Superior temporal gyrus (tissue), 1 donor: ENCODE data around the gene FRMPD2.
"Not testable (repeated sequence)": the region's sequence is repeated elsewhere in the genome, so short reads cannot be mapped to it uniquely, and the experiment has no call there.

Source experiments
- DNase-seq: peaks from one replicate; pipeline ENCODE4 v3.0.0-alpha.2; 2016; ENCODE audit errors: extremely low spot score

The FRMPD2 gene

DNA sequence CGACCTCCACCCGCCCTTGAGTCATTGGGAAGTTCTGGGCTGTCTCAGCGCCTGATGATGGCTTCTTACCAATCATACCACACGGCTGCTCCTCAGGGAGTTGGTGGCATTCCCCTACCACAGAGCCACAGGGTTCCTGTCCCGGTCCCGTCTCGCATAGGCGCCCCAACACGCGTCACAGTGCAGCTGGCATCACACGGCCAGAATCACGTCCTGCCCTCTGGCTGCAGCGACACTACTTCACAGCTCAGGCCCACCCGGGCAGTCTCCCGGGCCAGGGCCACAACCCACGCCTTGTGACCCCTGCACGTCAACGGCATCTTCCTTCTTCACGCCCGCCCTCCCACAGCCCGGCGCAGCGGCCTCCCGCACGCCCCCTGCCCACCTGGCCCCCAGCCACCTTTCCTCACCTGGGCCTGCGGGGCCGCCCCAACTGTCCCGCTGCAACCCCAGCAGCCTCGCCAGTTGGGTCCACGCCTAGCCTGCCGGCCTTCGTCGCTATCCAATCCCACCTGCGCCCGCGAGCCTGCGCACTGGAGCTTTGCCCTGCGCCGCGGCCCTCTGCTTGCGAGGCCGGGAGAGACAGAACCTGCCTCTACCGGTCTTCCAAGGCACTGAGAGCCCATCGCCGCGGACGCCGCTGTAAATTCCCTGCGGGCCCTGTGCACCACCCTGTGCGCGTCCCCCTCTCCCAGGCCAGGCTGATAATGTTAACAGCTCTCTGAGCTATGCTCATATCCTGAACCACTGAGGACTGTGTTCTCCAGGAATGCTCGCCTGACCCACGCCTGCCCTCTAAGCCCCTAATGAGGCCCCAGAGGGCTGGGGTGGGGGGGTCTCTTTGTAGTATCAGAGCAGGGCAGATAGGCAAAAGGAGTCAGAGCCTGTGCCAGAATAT is 134.3 kb downstream of the FRMPD2 start:
- not testable (repeated sequence) for DNase-seq

DNA sequence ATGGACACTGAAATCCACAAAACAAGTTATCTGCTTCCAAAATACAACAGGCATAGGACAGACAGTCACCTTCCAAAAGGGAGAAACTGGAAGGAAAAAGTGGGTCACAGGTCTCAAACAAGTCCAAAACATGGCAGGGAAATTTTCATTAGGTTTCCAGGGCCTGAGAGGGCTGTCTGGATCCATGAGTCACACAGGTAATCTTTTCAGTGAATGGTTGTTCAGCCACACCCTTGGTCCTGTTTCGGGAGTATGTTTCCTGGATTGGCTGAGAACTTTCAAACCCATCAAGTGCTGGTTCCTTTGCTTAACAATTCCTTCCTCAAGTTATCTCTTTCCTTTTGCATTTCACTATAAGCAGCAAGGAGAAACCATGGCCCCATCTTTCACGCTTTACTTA is 145.5 kb downstream of the FRMPD2 start:
- not testable (repeated sequence) for DNase-seq

GRCh38 chr10:48126251-48126650 is 148.2 kb downstream of the FRMPD2 start:
- DNase-seq: not testable (repeated sequence)

DNA sequence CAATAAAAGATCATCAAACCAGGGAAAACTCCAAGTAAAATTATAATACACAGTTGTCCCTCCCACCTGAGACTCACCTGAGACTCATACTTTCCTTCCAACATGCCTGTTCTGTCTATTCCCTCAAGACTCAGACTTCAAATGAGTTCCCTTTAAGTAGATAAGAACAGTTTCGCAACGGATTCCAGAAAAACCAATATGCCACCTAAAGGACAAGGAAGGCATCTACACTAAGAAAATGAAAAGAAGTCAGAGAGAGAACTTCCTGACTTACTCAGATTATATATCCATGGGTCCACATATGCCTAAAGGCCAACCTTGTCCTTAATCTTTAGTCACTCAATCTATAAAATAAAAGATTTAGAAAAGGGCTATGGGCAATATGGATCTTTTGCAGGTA is 148.9 kb downstream of the FRMPD2 start:
- DNase-seq: not testable (repeated sequence)

GRCh38 chr10:48122618-48123017 is 151.9 kb downstream of the FRMPD2 start:
- not testable (repeated sequence) for DNase-seq

- not testable (repeated sequence) for DNase-seq
These were observed 164.2 kb downstream of the FRMPD2 start for GRCh38 chr10:48110277-48110676.
